IPS-18a (cell line): Measurements from ENCODE around the gene PLCB1.
"Not testable (repeated sequence)": the region's sequence is repeated elsewhere in the genome, so short reads cannot be mapped to it uniquely, and the experiment has no call there.

Source experiments
- H3K27ac ChIP-seq: one replicate; pipeline ENCODE4 v1.5.1; 2013; ENCODE audit warnings: low read length
- H3K27me3 ChIP-seq: one replicate; pipeline ENCODE4 v1.6.1; 2013; ENCODE audit warnings: mild to moderate bottlenecking, low read length; ENCODE audit not compliant: control insufficient read depth, insufficient read depth
- H3K36me3 ChIP-seq: one replicate; pipeline ENCODE4 v1.6.1; 2013; ENCODE audit warnings: low read depth, low read length; ENCODE audit not compliant: control insufficient read depth
- H3K4me1 ChIP-seq: one replicate; pipeline ENCODE4 v1.6.1; 2013; ENCODE audit warnings: low read depth, low read length; ENCODE audit not compliant: control insufficient read depth
- H3K4me3 ChIP-seq: one replicate; pipeline ENCODE4 v1.5.1; 2013; ENCODE audit warnings: low read length
- H3K9ac ChIP-seq: one replicate; pipeline ENCODE4 v1.6.1; 2013; ENCODE audit warnings: mild to moderate bottlenecking, low read length, moderate library complexity
- H3K9me3 ChIP-seq: one replicate; pipeline ENCODE4 v1.6.1; 2013; ENCODE audit warnings: low read depth, low read length; ENCODE audit not compliant: control insufficient read depth

Gene PLCB1

DNA sequence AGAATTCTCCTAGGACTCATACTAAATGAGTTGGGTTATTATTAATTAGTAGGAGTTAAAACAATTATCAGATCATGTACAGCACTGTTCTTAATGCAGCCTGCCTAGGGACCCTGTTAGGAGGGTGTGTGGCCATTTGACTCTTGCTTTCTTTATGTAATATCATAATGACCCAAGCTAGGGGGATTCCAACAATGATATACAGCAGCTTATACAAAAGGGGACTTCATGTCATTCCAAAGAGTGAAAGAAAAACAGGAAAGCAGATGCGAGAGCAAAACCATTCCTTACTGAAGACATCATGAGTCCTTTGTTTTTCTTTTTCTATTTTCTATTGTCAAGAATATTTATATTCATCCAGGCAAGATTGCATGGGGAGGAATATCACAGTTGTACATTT, 455.2 kb downstream of the PLCB1 start:
- peaks cover 5% of the 10 kb centered on the region for H3K4me1 ChIP-seq
- H3K9me3 ChIP-seq = no peaks in the 10 kb centered on the region
- no peak overlapping the region for H3K4me3 ChIP-seq
- no peaks in the 10 kb centered on the region for H3K36me3 ChIP-seq
- no peak overlapping the region for H3K9ac ChIP-seq
- H3K27me3 ChIP-seq = no peaks in the 10 kb centered on the region
- H3K27ac ChIP-seq = no peak overlapping the region

DNA sequence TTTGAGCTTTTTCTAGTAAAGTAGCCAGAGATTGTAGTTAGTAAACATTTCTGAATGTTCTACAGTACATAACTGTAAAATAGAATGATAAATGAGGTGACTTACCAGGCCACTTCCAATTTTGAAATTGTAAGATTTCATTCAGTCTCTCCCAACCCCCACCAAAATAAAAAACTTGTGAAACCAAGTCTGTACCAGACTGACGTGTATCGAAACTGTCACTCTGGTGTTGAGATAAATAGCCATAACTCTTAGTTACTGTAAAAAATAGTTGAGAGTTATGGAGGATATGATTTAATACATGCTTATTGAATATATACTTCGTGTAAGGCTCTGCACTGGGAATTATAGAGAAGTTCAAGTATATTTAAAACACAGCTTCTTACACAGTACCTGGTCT, 455.7 kb downstream of the PLCB1 start:
- Histone ChIP-seq H3K27me3 (no peaks in the 10 kb centered on the region), H3K27ac (no peak overlapping the region), H3K4me3 (no peak overlapping the region), H3K9ac (no peak overlapping the region), H3K36me3 (no peaks in the 10 kb centered on the region), H3K4me1 (peaks cover 5% of the 10 kb centered on the region), H3K9me3 (no peaks in the 10 kb centered on the region)

DNA sequence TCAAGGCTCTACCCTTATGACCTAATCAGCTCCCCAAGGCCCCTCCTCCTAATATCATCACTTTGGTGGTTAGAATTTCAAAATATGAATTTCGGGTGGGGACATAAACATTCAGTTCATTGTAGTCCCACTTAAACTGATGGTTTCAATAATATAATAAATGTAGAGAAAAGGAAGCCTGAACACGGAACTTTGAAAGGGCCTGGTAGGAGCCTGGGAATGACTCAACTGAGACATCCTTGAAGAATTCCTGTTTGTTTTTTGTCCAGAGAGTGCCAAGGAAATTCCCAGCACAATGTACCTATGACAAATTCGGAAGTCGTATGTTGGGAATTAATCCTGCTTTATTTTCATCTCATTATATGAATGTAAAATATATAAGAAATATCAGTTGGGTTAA, 457.9 kb downstream of the PLCB1 start:
- H3K9me3 ChIP-seq = no peaks in the 10 kb centered on the region
- H3K4me1 ChIP-seq = no peaks in the 10 kb centered on the region
- H3K27me3 ChIP-seq = no peaks in the 10 kb centered on the region
- H3K9ac ChIP-seq = no peak overlapping the region
- no peak overlapping the region for H3K4me3 ChIP-seq
- H3K27ac ChIP-seq = no peak overlapping the region
- no peaks in the 10 kb centered on the region for H3K36me3 ChIP-seq

DNA sequence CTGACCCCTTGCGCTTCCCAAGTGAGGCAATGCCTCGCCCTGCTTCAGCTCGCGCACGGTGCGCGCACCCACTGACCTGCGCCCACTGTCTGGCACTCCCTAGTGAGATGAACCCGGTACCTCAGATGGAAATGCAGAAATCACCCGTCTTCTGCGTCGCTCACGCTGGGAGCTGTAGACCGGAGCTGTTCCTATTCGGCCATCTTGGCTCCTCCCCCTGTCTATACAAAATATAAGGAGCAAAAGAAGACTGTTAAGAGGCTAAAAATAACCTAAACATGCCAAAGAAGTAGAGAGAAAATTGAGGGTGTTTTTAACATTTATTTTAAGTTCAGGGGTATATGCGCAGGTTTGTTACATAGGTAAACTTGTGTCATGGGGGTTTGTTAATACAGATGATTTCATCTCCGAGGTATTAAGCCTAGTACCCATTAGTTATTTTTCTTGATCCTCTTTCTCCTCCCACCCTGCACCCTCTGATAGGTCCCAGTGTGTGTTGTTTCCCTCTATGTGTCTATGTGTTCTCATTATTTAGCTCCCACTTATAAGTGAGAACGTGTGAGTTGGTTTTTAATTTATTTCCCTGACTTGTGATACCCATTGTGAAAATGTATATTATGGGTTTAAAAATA, 469.0 kb downstream of the PLCB1 start:
- Histone ChIP-seq H3K9ac (peak overlapping the region; percentile 32), H3K4me3 (peak overlapping the region; percentile 50)
- H3K27ac ChIP-seq, H3K4me1 ChIP-seq, H3K27me3 ChIP-seq, H3K9me3 ChIP-seq, H3K36me3 ChIP-seq: not testable (repeated sequence)

DNA sequence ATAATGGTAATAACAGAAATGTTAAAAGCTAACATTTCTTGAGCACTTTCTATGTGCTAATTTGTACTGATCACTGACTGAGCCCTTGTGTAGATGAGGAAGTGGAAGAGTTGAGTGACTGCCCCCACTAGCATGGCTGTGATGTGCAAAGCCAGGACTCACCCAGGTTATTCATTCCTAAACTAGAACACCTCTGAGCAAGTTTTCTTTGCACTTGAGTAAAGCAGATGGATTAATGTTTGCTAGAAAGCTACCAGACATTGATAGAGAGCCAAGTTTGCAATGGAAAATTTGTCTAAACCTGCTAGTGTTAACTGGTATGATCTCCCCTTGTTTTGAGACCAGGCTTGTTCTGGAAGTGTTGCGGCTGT, 469.5 kb downstream of the PLCB1 start:
- Histone ChIP-seq H3K27me3 (no peaks in the 10 kb centered on the region), H3K36me3 (no peaks in the 10 kb centered on the region), H3K4me1 (peaks cover 7% of the 10 kb centered on the region), H3K4me3 (peak overlapping the region; percentile 50), H3K27ac (no peak overlapping the region), H3K9me3 (no peaks in the 10 kb centered on the region), H3K9ac (peak overlapping the region; percentile 32)

DNA sequence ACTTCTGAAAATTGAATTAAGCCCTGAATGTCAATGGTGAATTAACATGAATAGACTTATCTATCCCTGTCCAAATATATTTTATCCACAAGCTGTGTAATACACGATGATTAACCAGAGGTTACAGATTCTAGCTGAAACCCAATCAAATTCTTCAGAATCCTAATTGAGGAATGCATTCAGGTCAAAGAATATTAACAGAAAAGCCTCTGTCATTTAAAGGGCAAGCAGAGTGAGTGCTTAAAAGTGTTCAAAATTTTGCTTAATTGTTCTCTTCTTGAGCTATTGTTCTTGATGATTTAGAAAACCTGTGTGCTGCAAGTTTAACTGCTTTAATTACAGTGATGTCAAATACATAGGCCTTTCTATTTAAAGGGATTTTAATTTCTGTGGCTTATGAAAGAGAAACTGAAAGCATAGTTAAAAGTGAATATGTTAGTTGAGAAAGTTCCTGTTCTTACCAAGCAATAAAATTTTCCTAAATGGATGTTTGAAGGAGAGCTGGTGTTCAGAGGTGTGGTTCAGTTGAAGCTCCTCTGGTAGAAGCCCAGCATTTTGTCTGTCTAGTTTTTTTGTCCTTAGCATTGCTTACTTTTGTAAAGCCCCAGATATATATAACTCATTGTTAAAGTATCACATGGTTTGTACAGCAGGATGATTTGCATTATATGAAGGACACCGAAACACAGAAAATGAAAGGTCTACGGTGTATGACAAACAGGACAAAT, 470.5 kb downstream of the PLCB1 start:
- no peak overlapping the region for H3K4me3 ChIP-seq
- H3K36me3 ChIP-seq = no peaks in the 10 kb centered on the region
- no peak overlapping the region for H3K9ac ChIP-seq
- H3K27me3 ChIP-seq = no peaks in the 10 kb centered on the region
- no peak overlapping the region for H3K27ac ChIP-seq
- H3K9me3 ChIP-seq = no peaks in the 10 kb centered on the region
- peaks cover 7% of the 10 kb centered on the region for H3K4me1 ChIP-seq

DNA sequence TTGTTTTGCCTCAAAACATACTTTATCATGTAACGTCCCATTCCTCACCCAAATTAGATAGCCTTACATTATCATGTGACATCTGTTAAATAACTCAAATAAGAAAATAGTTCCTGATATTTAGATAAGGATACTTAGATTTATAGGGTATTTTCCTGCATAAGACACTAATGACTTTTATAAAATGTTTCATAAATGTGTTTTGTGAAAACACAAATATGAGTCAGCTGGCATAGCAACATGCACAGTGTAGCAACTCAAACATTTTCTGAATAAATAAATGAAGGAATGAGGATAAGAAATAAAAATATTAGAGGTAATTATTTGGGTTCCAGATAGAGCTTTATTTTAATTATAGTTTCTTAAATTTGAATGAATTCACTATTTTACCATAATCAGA, 476.4 kb downstream of the PLCB1 start:
- H3K4me1 ChIP-seq = no peaks in the 10 kb centered on the region
- H3K27me3 ChIP-seq = no peaks in the 10 kb centered on the region
- no peaks in the 10 kb centered on the region for H3K36me3 ChIP-seq
- no peak overlapping the region for H3K4me3 ChIP-seq
- H3K9ac ChIP-seq = no peak overlapping the region
- H3K9me3 ChIP-seq = no peaks in the 10 kb centered on the region
- no peak overlapping the region for H3K27ac ChIP-seq

DNA sequence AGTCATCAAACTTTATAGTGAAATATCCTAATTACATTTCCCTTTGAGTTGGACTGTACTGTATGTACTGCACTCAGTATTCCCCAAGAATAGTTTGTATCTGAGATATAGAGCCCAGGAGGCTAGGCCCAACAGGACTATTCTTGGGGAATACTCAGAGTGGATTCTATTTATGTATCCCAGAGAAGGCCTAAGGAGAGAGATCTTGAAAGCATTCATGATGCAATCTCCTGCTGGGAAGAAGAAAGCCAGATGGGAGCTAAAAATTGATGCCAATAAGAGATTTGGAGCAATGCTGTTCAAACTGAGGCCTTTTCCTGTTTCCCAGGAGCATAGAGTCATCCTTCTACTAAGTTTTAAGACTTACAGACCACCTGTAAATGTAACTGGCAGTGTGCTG, 484.7 kb downstream of the PLCB1 start:
- Histone ChIP-seq H3K9me3 (no peaks in the 10 kb centered on the region), H3K27ac (no peak overlapping the region), H3K36me3 (no peaks in the 10 kb centered on the region), H3K4me1 (no peaks in the 10 kb centered on the region), H3K9ac (no peak overlapping the region), H3K27me3 (no peaks in the 10 kb centered on the region), H3K4me3 (no peak overlapping the region)

DNA sequence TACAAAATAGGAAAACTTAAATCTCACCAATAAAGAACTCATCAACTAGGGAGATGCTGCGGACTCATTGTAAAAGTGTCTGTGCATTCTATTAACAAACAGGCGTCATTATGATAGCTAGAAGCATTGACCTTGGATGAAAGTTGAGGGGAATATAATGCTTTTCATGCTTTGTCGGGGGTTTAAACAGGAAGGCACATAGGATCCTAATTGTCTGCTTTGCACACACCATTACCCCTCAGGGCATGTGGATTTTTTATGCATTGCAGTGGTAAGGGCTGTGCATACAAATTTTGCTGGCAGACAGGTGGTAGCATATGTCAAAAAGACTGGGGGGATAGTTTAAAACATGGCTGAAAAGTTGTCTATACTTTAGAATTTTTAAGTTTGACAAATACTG, 488.9 kb downstream of the PLCB1 start:
- no peak overlapping the region for H3K4me3 ChIP-seq
- H3K9me3 ChIP-seq = no peaks in the 10 kb centered on the region
- H3K27ac ChIP-seq = no peak overlapping the region
- H3K4me1 ChIP-seq = no peaks in the 10 kb centered on the region
- no peaks in the 10 kb centered on the region for H3K27me3 ChIP-seq
- H3K36me3 ChIP-seq = no peaks in the 10 kb centered on the region
- H3K9ac ChIP-seq = no peak overlapping the region

DNA sequence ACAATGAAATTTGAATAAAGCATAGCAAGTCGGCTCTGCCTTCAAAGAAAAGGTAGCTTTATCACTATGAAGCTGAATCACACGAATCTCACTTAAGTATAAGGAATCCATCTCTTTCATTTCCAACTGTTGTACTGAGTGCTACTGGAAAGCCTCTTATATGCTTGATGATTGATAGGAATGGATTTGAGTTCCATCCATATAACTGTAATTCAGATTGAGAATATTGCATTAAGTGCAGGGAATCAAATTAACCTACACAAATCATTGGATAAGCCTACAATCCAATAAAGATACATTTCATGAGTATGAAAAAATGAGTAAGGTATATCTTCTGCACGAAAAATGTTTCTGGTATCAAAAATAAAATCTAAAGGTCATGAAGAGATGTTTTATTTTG, 492.0 kb downstream of the PLCB1 start:
- Histone ChIP-seq H3K27ac (no peak overlapping the region), H3K36me3 (no peaks in the 10 kb centered on the region), H3K9me3 (no peaks in the 10 kb centered on the region), H3K4me1 (no peaks in the 10 kb centered on the region), H3K4me3 (no peak overlapping the region), H3K9ac (no peak overlapping the region), H3K27me3 (no peaks in the 10 kb centered on the region)

DNA sequence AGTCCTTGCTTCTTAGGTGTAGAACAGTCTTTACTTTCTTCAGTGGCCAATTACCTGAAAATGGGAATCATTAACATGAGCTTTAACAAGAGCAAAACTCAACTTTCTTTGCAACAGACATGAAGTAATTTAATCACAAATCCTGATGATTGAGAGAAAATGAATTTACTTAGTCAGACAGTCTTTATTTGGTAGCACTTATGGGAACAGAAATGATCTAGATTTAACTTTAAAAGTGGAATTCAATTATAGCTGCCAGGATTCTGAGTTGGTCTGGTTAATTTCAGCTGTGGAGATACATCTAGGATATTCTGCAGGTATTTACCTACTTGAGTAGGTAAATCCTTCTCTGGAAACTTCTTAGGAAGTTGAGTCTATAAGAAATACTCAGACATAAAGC, 492.6 kb downstream of the PLCB1 start:
- H3K4me3 ChIP-seq = no peak overlapping the region
- no peak overlapping the region for H3K27ac ChIP-seq
- H3K27me3 ChIP-seq = no peaks in the 10 kb centered on the region
- H3K9me3 ChIP-seq = no peaks in the 10 kb centered on the region
- H3K36me3 ChIP-seq = no peaks in the 10 kb centered on the region
- no peaks in the 10 kb centered on the region for H3K4me1 ChIP-seq
- no peak overlapping the region for H3K9ac ChIP-seq

DNA sequence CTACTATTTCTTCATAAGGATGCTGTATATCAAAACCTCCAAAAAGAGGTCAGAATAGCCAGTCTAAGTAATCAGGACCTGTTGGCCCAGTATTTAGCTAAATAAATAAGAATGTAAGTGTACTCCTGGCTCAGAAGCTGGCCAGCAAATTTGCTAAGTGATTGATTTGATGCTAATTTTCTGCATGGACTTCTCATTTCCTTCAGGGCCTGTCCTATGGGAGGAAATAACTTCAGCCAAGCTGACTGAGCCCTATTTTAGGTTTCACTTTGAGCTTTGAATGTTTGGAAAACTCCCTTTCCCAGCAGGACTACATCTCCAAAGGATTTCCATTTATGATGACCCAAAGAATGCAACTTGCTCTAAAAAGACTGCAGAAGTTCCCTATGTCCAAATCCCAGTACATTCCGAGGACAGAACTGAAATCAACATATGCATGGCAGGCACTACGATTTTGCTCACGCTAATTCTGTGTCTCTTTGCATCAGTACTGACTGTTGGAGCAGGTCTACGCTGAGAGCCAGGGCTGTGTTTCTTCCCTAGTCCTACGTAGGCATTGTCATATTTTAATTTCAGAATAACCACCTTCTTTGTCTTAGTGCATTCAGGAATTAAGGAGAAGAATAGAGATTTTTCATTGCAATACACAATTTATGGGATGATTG, 495.4 kb downstream of the PLCB1 start:
- H3K4me1 ChIP-seq = no peaks in the 10 kb centered on the region
- H3K9me3 ChIP-seq = no peaks in the 10 kb centered on the region
- H3K36me3 ChIP-seq = no peaks in the 10 kb centered on the region
- no peak overlapping the region for H3K4me3 ChIP-seq
- H3K27me3 ChIP-seq = no peaks in the 10 kb centered on the region
- H3K9ac ChIP-seq = no peak overlapping the region
- no peak overlapping the region for H3K27ac ChIP-seq
